Activated CD4-positive, alpha-beta memory T cell treated with anti-CD3 and anti-CD28 coated beads for 36 hours (primary cell): ENCODE measurements around the gene UMAD1. TPM values are rescaled to one million over a fixed set of nuclear protein-coding genes. Genes with fewer than 3 reads are reported as not detected.

Experiments used
- CTCF ChIA-PET: fragments of 350-600 bp; sonication (Branson Sonifier 250); formaldehyde crosslinking; loops from one replicate; lab custom pipeline; 2021; ENCODE audit warnings: antibody characterized with exemption, inconsistent platforms; lab: Charles Lee
- POLR2A ChIA-PET: fragments of 350-600 bp; sonication (Branson Sonifier 250); formaldehyde crosslinking; loops from one replicate; lab custom pipeline; 2021; ENCODE audit warnings: antibody characterized with exemption; lab: Charles Lee
- DNase-seq: peaks from one replicate; pipeline ENCODE4 v3.0.0-alpha.2; 2020
- H3K27ac Mint-ChIP-seq: one replicate; pipeline ENCODE4 v1.8.0; 2021; ENCODE audit warnings: mixed read lengths
- H3K27me3 Mint-ChIP-seq: one replicate; pipeline ENCODE4 v1.8.0; 2021; ENCODE audit warnings: mixed read lengths
- H3K36me3 Mint-ChIP-seq: one replicate; pipeline ENCODE4 v1.8.0; 2021; ENCODE audit warnings: mixed read lengths
- H3K4me1 Mint-ChIP-seq: one replicate; pipeline ENCODE4 v1.8.0; 2021; ENCODE audit warnings: low read depth, mixed read lengths
- H3K4me3 Mint-ChIP-seq: one replicate; pipeline ENCODE4 v1.8.0; 2021; ENCODE audit warnings: mild to moderate bottlenecking, mixed read lengths
- H3K9me3 Mint-ChIP-seq: one replicate; pipeline ENCODE4 v1.8.0; 2021; ENCODE audit warnings: mixed read lengths
- intact Hi-C: fragments of 100-400 bp; cut with micrococcal nuclease; formaldehyde crosslinking; loops from one replicate; pipeline ENCODE4 v1.15.1; 2023
- total RNA-seq, 2 experiments: library from RNA; stranded (reverse); gene quantifications; one replicate each; pipeline ENCODE4 v1.2.3, GENCODE V29; 2021

Gene UMAD1
- total RNA-seq, 2 experiments from 2014 or later, result 15.0 to 17.6 TPM

DNA sequence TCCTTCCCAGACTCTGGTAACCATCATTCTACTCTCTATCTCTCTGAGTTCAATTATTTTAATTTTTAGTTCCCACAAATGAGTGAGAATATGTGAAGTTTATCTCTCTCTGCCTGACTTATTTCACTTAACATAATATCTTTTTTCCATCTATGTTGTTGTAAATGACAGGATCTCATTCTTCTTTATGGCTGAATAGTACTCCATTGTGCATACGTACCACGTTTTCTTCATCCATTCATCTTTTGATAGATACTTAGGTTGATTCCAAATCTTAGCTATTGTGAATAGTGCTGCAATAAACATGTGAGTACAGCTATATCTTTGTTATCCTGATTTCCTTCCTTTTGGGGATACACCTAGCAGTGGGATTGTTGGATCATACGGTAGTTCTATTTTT, 54.0 kb downstream of the UMAD1 start:
- no peaks in the 10 kb centered on the region for H3K27me3 Mint-ChIP-seq
- CTCF ChIA-PET, result interaction anchor here (1.0 kb wide), 1 partner anchor 13 kb away, joined by 3 read pairs; no protein-coding TSS in a partner anchor

DNA sequence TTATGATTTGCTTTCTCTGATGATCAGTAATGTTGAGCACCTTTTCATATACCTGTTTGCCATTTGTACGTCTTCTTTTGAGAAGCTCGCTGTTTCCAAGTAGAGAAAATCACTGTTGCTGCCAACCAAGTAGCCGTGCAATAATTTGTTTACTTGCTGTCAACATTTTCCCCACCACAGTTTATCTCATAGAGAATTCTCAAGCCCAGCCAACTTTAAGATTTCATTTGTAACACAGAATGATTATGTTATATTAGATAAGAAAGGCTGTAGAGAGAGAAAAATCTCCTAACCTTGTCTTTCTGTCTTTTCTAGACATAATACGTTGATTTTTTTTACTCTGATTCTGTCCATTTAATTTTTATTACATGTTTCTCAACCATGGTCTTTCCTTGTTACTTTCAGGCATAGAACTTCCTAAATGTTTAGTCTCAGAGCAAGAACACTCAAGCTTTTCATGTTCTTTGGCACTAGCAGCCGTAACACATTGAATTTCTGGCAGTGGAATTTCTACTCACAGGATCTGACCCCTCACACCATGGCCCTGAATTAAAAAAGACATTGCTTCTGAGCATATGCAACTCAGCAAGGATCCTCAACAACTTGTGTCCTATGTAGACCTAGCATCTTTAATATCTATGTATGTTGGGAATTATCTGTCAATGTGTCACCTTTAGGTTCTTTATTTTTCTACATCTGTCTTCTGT, 54.7 kb downstream of the UMAD1 start:
- DNase-seq, result no peak
- peaks cover 11% of the 10 kb centered on the region for H3K36me3 Mint-ChIP-seq
- peaks cover 5% of the 10 kb centered on the region for H3K9me3 Mint-ChIP-seq
- H3K27me3 Mint-ChIP-seq, result no peaks in the 10 kb centered on the region
- intact Hi-C loops, result no loop called here
- H3K4me1 Mint-ChIP-seq, result peaks cover 7% of the 10 kb centered on the region
- ChIA-PET CTCF (interaction anchor here (1.0 kb wide), 1 partner anchor 14 kb away, joined by 3 read pairs; no protein-coding TSS in a partner anchor), POLR2A (no interaction called here)
- H3K27ac Mint-ChIP-seq, result no peak overlapping the region
- H3K4me3 Mint-ChIP-seq, result no peak overlapping the region

More for the DNA sequence above, 54.0 kb downstream of the UMAD1 start:
- Mint-ChIP-seq H3K27ac (no peak overlapping the region), H3K9me3 (peaks cover 5% of the 10 kb centered on the region), H3K36me3 (peaks cover 11% of the 10 kb centered on the region), H3K4me3 (no peak overlapping the region), H3K4me1 (peaks cover 5% of the 10 kb centered on the region)
- no peak for DNase-seq
- POLR2A ChIA-PET, result no interaction called here
- intact Hi-C loops, result no loop called here

DNA sequence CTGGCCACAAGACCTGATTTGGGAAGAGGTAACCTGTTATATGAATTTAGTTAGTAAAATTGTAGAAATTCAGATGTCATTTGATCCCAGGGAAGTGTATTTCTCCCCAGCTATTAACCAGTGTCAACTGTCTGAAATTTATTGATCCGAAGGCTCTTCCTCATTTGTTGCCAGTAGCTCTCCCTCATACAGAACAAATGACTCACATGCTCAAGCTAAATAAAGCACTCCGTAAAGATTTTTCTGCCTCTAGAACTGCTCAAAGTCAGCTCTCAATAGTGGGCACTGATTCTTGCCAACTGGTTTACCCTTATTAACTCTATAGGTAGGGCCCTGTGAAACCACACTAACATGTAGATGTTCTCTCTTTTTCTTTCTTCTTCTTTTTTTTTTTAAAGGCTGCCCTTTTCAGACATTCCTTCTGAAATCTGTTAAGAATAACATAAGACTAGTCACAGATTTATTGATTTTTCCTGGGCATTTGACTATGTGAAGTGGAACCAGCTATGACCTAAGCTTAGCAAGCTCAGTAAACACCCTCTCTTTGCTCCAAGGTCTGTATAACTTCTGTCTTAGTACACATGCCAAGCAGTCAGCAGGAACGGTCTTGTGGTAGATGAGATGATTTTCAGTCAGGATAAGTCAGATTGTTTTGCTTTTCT, 56.0 kb downstream of the UMAD1 start:
- no peaks in the 10 kb centered on the region for H3K27me3 Mint-ChIP-seq
- H3K9me3 Mint-ChIP-seq, result peaks cover 5% of the 10 kb centered on the region
- H3K27ac Mint-ChIP-seq, result no peak overlapping the region
- ChIA-PET CTCF (interaction anchor here (0.6 kb wide), 1 partner anchor 11 kb away, joined by 3 read pairs; no protein-coding TSS in a partner anchor), POLR2A (no interaction called here)
- DNase-seq, result no peak
- H3K36me3 Mint-ChIP-seq, result peaks cover 11% of the 10 kb centered on the region
- H3K4me3 Mint-ChIP-seq, result no peak overlapping the region
- intact Hi-C loops, result no loop called here
- H3K4me1 Mint-ChIP-seq, result peaks cover 7% of the 10 kb centered on the region

DNA sequence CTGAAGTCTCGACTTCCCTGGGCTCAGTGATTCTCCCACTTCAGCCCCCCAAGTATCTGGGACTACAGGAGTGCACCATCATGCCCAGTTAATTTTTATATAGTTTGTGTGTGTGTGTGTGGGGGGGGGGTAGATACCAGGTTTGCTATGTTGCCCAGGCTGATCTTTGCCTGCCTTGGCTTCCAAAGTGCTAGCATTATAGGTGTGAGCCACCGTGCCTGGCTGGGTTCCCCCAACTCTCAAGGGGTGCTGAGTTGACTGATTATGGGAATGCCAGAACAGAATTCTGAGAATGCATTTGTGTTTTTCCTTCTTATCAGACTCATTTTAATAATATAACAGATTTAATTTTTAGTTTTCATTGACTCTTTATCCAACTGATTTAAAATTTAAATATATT, 58.4 kb downstream of the UMAD1 start:
- Mint-ChIP-seq H3K4me3 (no peak overlapping the region), H3K27ac (no peak overlapping the region), H3K36me3 (peaks cover 10% of the 10 kb centered on the region), H3K4me1 (peaks cover 10% of the 10 kb centered on the region), H3K9me3 (peaks cover 5% of the 10 kb centered on the region), H3K27me3 (no peaks in the 10 kb centered on the region)
- ChIA-PET CTCF (no interaction called here), POLR2A (no interaction called here)
- intact Hi-C loops, result no loop called here
- DNase-seq, result no peak

DNA sequence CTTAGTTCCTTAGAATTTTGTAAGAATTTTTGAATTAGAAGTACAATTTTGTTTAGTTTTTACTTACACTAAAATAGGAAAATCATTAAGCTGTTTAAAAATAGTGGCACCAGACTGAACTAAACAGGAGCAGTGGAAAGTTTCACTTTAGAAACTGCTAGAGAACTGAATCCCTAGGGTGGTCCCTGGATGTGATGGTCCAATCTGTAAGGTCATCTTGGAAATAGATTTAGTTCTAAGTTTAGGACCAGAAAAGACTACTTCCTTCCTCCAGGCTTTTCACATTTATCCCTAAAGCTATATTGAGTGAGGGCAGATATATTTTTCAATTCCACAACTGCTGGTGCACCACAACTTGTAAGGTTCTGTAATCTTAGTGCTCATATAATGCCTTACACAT, 58.8 kb downstream of the UMAD1 start:
- H3K27me3 Mint-ChIP-seq, result no peaks in the 10 kb centered on the region
- H3K27ac Mint-ChIP-seq, result no peak overlapping the region
- peaks cover 10% of the 10 kb centered on the region for H3K4me1 Mint-ChIP-seq
- no peak for DNase-seq
- intact Hi-C loops, result no loop called here
- H3K4me3 Mint-ChIP-seq, result no peak overlapping the region
- CTCF ChIA-PET, result no interaction called here
- POLR2A ChIA-PET, result no interaction called here
- peaks cover 4% of the 10 kb centered on the region for H3K9me3 Mint-ChIP-seq
- H3K36me3 Mint-ChIP-seq, result peaks cover 7% of the 10 kb centered on the region

DNA sequence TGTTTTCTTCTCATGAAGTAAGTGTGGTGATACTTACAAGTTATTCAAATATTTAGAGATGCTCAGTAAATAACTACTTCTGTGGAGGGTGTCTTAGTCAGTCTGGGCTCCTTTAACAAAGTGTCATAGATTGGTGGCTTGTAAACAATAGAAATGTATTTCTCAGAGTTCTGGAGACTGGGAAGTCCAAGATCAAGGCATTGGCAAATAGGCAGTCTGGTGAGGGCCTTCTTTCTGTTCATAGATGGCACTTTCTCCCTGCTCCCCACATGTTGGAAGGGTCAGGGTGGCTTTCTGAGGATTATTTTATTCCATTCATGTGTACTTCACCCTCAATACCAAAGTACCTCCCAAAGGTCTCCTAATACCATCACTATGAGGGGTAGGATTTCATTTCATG, 59.4 kb downstream of the UMAD1 start:
- no peaks in the 10 kb centered on the region for H3K9me3 Mint-ChIP-seq
- peaks cover 10% of the 10 kb centered on the region for H3K4me1 Mint-ChIP-seq
- ChIA-PET CTCF (no interaction called here), POLR2A (no interaction called here)
- H3K4me3 Mint-ChIP-seq, result no peak overlapping the region
- peaks cover 2% of the 10 kb centered on the region for H3K36me3 Mint-ChIP-seq
- DNase-seq, result no peak
- H3K27me3 Mint-ChIP-seq, result no peaks in the 10 kb centered on the region
- intact Hi-C loops, result no loop called here
- H3K27ac Mint-ChIP-seq, result no peak overlapping the region

DNA sequence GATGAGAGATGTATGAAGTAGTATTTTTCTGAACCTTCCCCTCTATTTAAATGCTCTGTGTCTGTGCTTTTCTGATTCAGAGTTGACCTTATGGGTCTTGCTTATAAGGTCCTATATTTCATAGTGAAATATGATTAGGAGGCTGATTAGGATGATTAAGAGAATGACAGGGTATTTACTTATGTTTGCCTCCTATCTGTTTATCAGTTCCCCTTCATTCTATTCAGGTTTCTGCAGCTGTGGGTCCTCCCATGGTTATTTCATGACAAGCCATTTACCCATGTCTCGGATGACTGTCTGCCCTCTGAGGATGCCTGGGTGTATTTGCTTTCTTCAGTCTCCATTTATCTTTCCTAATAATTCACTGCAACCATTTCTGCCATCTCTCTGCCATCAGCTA, 61.0 kb downstream of the UMAD1 start:
- POLR2A ChIA-PET, result interaction anchor here (1.1 kb wide), 1 partner anchor 18 kb away, joined by 4 read pairs; no protein-coding TSS in a partner anchor
- no peaks in the 10 kb centered on the region for H3K36me3 Mint-ChIP-seq
- H3K4me3 Mint-ChIP-seq, result no peak overlapping the region
- H3K27me3 Mint-ChIP-seq, result no peaks in the 10 kb centered on the region
- DNase-seq, result no peak
- intact Hi-C loops, result no loop called here
- H3K27ac Mint-ChIP-seq, result no peak overlapping the region
- H3K4me1 Mint-ChIP-seq, result peaks cover 15% of the 10 kb centered on the region
- no peaks in the 10 kb centered on the region for H3K9me3 Mint-ChIP-seq
- CTCF ChIA-PET, result no interaction called here

DNA sequence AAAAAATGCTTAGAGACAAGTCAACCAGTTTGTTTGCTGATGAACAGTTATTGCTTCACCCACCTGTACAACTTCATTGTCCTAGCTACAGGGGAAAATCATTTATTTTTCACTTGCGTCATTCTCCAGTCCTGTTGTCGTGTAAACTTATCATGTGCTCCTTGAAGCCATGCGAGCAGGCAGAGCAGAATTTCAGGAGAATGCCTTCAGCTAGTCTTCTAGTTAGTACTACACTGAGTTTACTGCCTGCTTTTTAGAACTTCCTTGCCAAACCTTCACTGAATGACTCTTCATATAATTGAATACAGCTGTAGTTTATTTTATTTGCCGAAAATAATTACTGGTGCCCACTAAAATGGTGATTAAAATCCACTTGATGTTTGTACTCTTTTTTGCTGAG, 62.3 kb downstream of the UMAD1 start:
- intact Hi-C loops, result no loop called here
- Mint-ChIP-seq H3K4me3 (no peak overlapping the region), H3K27ac (no peak overlapping the region), H3K4me1 (peaks cover 15% of the 10 kb centered on the region), H3K9me3 (no peaks in the 10 kb centered on the region), H3K36me3 (no peaks in the 10 kb centered on the region), H3K27me3 (no peaks in the 10 kb centered on the region)
- ChIA-PET CTCF (no interaction called here), POLR2A (interaction anchor here (1.1 kb wide), 1 partner anchor 17 kb away, joined by 4 read pairs; no protein-coding TSS in a partner anchor)
- no peak for DNase-seq

DNA sequence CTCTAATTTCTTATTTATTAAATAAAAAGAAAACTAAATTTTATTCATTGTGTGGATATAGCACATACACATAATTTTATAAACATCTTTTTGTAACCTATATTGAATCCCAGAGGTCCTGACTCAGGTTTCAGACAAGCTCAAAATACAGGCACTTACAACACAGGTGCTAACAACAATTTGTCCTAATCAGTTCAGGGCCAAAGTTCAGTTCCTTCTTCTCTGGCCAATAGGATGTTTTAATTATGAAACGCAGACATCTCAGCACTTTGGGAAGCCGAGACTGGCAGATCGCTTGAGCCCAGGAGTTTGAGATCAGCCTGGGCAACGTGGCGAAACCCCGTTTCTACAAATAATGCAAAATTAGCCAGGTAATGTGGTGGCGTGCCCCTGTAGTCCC, 62.9 kb downstream of the UMAD1 start:
- H3K27me3 Mint-ChIP-seq, result no peaks in the 10 kb centered on the region
- intact Hi-C loops, result no loop called here
- H3K36me3 Mint-ChIP-seq, result no peaks in the 10 kb centered on the region
- H3K4me1 Mint-ChIP-seq, result peaks cover 13% of the 10 kb centered on the region
- POLR2A ChIA-PET, result no interaction called here
- CTCF ChIA-PET, result interaction anchor here (0.7 kb wide), 1 partner anchor 32 kb away, joined by 4 read pairs; no protein-coding TSS in a partner anchor
- DNase-seq, result no peak
- H3K9me3 Mint-ChIP-seq, result no peaks in the 10 kb centered on the region
- H3K4me3 Mint-ChIP-seq, result no peak overlapping the region
- H3K27ac Mint-ChIP-seq, result no peak overlapping the region

DNA sequence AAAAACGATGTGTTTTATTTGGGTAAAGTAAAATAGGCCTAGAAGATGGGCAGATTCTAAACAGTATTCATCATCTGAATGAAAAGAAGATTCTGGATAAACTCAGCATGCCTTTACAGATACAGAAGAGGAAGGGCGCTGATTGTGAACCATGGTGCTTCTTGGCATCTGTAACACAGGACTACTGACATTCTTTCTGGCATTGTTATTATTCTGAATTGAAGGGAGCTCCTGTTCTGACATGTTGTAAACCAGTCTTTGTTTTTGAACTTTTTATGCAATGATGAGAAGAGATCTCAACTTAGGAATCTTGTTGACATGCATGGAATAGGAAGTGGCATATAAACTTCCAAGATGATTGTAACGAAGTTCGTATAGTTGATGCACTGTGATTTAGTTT, 64.3 kb downstream of the UMAD1 start:
- intact Hi-C loops, result no loop called here
- H3K36me3 Mint-ChIP-seq, result no peaks in the 10 kb centered on the region
- CTCF ChIA-PET, result no interaction called here

DNA sequence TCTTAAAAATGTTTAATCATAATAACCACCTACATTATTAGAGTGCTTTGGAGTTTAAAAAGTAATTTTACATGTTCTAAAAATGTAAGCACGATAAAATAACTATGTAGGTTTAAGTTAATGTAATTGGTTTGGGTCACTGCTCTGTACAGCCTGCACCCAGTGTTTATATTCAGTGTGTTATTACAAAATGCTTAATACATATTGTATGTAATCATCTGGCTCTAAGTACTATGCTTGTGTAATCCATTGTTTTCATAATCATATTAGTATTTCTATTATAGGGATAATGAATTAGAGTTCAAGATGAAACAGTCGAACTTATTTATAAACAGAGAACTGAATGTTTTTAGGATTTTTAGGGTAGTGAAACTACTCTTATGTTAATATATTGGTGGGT, 64.8 kb downstream of the UMAD1 start:
- ChIA-PET POLR2A (no interaction called here), CTCF (no interaction called here)
- Mint-ChIP-seq H3K4me1 (peaks cover 11% of the 10 kb centered on the region), H3K27ac (no peak overlapping the region), H3K4me3 (no peak overlapping the region), H3K9me3 (no peaks in the 10 kb centered on the region), H3K27me3 (no peaks in the 10 kb centered on the region), H3K36me3 (no peaks in the 10 kb centered on the region)
- no peak for DNase-seq
- intact Hi-C loops, result no loop called here

More for the DNA sequence above, 64.3 kb downstream of the UMAD1 start:
- Mint-ChIP-seq H3K9me3 (no peaks in the 10 kb centered on the region), H3K27ac (no peak overlapping the region), H3K27me3 (no peaks in the 10 kb centered on the region), H3K4me3 (no peak overlapping the region), H3K4me1 (peaks cover 12% of the 10 kb centered on the region)
- no peak for DNase-seq
- POLR2A ChIA-PET, result no interaction called here

DNA sequence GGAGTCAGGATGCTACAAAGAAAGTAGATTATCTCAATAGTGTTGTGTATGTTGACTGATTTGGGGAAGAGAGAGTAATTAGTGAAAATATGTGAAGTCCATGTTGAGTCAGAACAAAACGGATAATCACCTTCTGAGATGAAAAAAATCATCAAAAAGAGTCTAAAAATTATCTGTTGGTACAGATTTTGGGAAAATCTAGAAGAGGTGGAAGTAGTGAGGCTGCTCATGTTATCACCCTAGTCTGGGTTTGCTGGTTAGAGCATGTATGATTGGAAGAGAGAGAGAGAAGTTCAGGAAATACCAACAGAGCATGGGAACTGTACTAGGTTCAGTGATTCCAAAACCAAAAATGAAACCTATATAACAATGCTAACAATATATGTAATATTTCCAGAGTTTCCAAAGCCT, 65.6 kb downstream of the UMAD1 start:
- DNase-seq, result no peak
- ChIA-PET CTCF (no interaction called here), POLR2A (no interaction called here)
- Mint-ChIP-seq H3K36me3 (peaks cover 2% of the 10 kb centered on the region), H3K27ac (no peak overlapping the region), H3K4me3 (no peak overlapping the region), H3K27me3 (no peaks in the 10 kb centered on the region), H3K9me3 (no peaks in the 10 kb centered on the region), H3K4me1 (peaks cover 11% of the 10 kb centered on the region)
- intact Hi-C loops, result no loop called here
